Activated CD8-positive, alpha-beta memory T cell treated with anti-CD3 and anti-CD28 coated beads, Interleukin-2, amount 50 U/mL, for 24 hours (primary cell): Measurements from ENCODE around the gene CARD11.

Experiments
- DNase-seq: peaks from one replicate; pipeline ENCODE4 v3.0.0-alpha.2; 2020; ENCODE audit errors: extremely low read depth

The CARD11 gene

DNA sequence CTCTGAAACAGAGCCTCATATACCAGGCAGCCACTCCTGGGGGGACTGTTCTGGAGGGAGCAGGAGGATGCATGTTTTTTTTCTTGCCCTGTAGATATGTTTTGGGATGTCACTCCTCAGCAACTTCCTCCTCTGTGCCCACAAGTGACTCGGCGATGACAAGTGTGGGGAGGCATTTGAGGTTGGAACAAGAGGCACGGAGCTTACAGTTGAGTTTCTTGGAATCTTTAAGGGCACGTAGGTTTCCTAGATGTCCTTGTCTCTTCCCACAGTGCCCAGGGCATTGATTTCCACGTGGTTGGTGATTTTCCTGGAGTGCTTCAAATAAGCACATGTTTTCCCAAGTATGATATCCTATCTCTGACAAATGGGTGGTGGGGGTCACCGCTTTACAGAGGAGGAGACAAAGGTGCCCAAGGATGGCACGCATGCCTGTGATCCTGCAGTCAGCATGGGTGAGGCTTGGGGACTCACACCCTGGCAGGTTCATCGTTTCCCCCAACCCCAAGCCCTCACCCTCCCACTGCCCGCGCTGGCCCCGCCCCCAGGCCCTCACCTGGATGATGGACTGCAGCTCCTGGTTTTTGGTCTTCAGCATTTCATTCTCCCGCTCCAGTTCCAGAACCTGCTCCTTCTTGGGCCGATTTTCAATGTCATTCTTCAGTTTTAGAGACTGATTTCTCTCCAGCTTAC, 104.3 kb downstream of the CARD11 start:
- DNase-seq, result no peak

- DNase-seq, result no peak
Observed at GRCh38 chr7:2938514-2939192, 105.0 kb downstream of the CARD11 start.

GRCh38 chr7:2937701-2938513, 105.8 kb downstream of the CARD11 start:
- no peak for DNase-seq

- DNase-seq, result no peak
Observed at GRCh38 chr7:2936891-2937580, 106.6 kb downstream of the CARD11 start.

- DNase-seq, result no peak
Observed at GRCh38 chr7:2936301-2936700, 107.4 kb downstream of the CARD11 start.

DNA sequence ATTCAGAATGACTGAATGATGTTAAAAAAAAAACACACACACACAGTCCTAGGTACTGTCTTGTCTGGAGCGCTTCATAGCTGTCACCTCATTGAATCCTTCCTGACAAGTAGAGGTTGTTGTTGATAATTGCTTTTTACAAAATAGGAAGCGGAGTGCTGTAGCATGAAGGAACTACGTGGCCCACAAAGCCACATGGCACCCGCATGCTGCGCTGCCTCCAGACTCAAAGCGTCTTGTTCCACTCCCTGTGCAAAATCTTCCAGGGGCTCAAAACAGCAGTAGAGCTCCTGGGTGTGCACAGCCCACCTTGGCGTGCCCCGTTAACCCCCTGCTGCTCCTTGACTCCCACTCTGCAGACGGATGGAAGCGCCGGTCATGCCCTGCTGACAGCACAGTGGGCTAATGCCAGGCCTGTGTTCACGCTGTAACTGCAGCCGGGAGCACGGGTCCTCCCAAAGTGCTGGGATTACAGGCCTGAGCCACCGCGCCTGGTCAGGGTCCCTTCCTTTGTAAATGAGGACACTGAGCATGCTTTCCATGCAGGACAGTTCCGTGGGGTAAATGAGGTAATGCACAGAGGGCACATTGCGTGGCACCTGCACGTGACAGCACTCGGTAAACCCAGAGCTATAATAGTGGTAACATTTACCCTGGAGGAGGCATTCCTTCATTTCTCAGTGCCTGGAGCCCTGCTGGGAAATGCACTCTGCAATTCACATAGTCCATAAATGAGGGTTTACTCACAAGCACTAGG, 108.5 kb downstream of the CARD11 start:
- DNase-seq, result no peak

DNA sequence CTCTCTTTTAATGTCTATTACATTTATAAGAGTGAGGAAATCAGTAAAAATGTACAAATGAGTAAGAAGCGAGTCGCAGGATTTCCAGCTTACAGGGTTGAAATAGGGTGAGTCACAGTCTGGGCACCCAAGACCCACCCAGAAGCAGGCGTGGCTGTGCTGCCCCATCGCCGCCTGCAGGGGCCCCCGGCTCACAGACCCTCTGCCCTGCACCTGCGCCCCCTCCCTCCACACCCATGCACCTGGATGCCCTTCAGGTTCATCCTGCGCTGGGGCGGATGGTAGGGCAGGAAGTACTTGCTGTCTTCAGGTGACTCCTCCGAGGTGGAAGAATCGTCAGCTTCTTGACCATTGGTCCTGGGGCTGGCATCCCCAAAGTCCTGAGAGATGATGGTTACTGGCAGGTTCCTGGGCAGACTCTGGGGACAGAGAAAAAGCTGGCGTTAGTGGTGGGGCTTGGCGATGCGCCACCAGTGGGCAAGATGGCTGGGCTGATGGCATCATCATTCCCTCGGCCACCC, 109.4 kb downstream of the CARD11 start:
- no peak for DNase-seq

- DNase-seq, result no peak
Observed at GRCh38 chr7:2932402-2933251, 111.0 kb downstream of the CARD11 start.

- DNase-seq, result no peak
Observed at GRCh38 chr7:2931034-2931415, 112.6 kb downstream of the CARD11 start.

DNA sequence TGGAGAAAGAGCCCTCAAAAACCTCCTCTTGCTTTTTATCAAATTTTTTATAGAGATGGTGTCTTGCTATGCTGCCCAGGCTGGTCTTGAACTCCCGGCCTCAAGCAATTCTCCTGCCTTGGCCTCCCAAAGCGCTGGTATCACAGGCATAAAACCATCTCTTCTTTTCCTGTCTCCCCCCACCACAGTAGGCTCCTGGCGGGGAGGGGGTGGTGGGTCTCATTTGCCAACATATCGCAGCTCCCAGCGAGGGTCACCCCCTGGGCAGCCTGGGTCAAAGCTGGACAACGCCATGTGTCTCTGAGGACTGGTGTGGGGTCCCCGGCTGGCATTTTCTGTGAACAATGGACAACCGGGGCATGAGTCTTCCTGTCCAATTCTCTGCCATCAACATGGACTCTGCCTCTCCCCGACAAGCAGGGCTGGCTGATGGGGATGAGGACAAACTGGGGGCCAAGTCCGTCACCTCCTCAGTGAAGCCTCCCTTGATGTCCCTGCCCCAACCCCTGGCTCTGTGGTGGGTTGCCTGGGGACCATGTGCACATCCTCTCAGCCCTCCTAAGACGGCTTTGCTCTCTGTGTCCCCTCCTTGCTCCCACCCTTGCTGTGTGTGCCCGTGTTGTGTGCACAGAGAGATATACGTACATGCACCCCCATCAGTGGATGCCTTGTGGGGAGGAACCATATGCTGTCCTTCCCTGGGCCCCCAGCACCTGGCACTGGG, 113.2 kb downstream of the CARD11 start:
- no peak for DNase-seq

DNA sequence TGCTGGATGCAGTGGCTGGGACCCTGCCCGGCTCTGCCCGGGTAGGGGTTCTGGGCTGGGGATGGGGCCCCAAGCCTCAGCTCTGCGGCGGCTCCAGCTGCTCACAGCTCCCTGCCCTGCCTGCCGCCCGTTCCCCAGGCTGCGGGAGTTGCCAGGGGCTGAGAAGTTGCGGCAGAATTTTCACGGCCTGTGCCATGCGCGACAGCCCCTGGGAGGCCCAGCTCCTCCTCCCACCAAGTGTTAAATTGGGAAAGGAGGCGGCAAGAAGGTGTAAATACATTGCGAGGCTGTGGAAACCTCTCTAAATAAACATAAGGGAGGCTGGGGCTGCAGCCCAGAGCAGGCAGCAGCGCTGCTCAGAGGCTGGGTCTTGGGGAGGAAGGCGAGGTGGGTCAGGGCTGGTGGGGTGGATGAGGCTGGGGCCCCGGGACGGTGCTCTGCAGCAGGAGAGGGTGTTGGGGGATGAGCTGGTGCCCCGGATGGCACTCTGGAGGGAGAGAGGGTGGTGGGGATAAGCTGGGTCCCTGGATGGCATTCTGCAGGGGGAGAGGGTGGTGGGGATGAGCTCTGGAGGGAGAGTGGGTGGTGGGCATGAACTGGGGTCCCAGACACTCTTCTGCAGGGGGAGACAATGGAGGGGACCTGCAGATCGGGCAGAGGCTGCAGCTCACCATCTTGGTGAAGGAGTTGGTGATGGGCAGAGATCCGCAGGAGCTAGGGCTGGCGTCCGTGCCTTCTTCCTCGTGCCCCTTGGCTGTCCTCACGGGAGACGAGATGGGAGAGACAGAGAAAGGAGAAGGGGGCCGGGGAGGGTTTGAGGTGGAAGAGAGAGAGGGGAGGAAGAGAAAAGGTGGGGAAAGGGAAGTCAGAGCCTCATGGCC, 114.1 kb downstream of the CARD11 start:
- no peak for DNase-seq

GRCh38 chr7:2928613-2929311, 114.9 kb downstream of the CARD11 start:
- no peak for DNase-seq

DNA sequence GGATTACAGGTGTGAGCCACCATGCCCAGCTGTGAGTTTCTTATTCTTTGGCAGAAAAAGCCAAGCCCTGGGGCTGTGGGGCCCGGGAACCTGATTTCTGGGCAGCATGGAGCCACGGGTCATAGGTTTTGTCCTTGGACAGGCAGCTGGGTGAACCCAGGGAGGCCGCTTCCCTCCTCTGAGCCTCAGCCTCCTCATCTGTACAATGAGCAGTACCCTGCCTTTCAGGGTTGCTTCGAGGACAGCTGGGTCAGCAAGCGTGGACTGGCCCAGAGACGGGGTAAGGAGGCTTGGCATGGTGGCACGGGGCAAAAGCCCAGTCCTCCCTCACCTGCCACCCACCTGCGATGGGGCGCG, 115.4 kb downstream of the CARD11 start:
- DNase-seq, result no peak

DNA sequence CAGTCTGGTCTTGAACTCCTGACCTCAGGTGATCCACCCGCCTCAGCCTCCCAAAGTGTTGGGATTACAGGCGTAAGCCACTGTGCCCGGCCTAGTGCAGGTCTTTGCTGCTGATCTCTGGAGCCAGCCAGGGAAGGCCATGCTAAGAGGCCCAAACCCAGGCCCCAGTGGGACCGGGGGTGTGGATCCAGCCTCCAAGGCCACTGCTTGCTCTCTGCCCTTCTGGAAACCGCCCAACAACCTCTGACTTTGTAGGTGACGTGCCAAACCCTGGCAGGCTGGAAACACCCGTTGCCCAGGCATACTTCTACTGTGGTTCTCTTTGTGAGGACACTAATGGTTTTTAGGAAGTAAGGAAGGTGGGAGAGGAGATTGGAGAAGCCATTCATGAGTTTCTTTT, 116.1 kb downstream of the CARD11 start:
- DNase-seq, result no peak

- no peak for DNase-seq
Observed at GRCh38 chr7:2926896-2927405, 116.7 kb downstream of the CARD11 start.

DNA sequence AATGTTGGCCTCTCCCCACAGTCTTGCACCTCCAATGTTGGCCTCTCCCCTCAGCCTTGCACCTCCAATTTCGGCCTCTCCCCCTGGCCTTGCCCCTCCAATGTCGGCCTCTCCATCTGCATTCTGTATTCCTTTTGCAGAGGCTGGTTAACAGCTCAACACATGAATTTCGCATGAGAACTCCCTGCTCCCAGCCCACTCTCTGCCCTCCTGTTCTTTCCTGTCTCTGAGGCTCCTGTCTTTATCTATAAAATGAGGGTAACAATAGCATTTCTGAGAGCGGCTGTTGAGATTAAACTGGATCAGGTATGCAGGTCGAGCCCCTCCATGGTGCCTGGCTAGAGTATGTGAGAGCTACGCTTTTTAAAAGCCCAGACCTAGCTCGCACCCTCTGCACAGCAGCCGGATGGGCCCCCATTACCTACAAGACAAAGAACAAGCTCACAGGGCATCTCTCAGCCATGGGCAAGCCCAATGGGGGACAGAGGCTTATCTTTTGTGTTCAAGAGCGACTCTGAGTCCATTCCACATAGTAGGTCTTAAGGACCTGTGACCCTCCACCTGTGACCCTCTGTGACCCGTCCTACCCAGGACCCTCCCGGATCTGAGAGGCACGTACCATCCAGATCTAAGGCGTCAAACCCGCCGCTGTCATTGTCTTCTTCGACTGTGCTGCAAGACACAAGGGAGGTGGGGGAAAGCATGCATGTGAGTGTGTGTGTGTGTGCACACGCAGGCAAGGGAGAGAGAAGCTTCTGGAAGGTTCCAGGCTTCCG, 117.4 kb downstream of the CARD11 start:
- DNase-seq, result no peak
